Measurements from ENCODE around the gene STXBP2. TPM values are rescaled to one million over a fixed set of nuclear protein-coding genes. Genes with fewer than 3 reads are reported as not detected.

Gene STXBP2
- total RNA-seq, 4 donors from 2014 or later = 4.4 to 16.9 (median 14.1) TPM

DNA sequence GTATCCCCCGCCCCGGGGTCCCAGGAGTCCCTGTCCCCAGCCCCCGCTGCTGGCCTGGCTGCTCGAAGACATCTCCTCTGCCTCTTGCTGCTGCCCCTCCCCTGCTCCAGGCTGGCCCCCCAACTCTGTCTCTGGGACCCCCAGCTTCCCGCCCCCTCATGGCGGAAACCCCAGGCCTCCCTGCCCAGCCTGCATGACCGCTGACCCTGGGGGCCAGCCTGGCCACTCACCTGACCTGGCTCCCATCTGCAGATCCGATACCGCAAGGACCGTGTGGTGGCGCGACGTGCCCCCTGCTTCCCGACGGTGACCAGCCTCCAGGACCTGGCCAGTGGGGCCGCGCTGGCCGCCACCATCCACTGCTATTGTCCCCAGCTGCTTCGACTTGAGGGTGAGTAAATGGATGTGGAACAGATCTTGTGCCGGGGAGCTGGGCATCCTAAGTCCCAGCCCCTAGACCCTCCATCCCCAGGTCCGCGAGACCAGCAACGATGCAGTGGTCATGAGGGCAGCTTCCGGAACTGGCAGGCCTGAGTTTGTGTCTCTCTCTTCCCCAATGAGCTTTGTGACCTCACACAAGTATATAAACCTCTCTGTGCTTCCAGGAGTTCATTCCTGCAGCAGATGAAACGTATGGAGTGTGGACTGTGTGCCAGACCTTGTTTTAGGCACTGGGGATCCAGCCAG is 28.9 kb upstream of the STXBP2 start:
- H3K36me3 ChIP-seq = no peaks in the 10 kb centered on the region
- H3K4me3 ChIP-seq = no peak overlapping the region
- no peaks in the 10 kb centered on the region for H3K4me1 ChIP-seq
- H3K27me3 ChIP-seq = peaks cover 55% of the 10 kb centered on the region
- no peaks in the 10 kb centered on the region for H3K9me3 ChIP-seq
- WGBS, 2 donors (ENCODE audit: low coverage in 1 of 2) = 17 to 65% methylated on average over 1 to 4 of the region's 25 CpGs
- no peak overlapping the region for H3K27ac ChIP-seq
- ATAC-seq = no peak
- TF ChIP-seq POLR2AphosphoS5 (IDR thresholded peaks at IDR 0.05) (no peak), POLR2A (IDR thresholded peaks at IDR 0.05) (no peak), EP300 (IDR thresholded peaks at IDR 0.05) (no peak)
- TF ChIP-seq, protein P1, sequence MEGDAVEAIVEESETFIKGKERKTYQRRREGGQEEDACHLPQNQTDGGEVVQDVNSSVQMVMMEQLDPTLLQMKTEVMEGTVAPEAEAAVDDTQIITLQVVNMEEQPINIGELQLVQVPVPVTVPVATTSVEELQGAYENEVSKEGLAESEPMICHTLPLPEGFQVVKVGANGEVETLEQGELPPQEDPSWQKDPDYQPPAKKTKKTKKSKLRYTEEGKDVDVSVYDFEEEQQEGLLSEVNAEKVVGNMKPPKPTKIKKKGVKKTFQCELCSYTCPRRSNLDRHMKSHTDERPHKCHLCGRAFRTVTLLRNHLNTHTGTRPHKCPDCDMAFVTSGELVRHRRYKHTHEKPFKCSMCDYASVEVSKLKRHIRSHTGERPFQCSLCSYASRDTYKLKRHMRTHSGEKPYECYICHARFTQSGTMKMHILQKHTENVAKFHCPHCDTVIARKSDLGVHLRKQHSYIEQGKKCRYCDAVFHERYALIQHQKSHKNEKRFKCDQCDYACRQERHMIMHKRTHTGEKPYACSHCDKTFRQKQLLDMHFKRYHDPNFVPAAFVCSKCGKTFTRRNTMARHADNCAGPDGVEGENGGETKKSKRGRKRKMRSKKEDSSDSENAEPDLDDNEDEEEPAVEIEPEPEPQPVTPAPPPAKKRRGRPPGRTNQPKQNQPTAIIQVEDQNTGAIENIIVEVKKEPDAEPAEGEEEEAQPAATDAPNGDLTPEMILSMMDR (IDR thresholded peaks at IDR 0.05) = no peak

DNA sequence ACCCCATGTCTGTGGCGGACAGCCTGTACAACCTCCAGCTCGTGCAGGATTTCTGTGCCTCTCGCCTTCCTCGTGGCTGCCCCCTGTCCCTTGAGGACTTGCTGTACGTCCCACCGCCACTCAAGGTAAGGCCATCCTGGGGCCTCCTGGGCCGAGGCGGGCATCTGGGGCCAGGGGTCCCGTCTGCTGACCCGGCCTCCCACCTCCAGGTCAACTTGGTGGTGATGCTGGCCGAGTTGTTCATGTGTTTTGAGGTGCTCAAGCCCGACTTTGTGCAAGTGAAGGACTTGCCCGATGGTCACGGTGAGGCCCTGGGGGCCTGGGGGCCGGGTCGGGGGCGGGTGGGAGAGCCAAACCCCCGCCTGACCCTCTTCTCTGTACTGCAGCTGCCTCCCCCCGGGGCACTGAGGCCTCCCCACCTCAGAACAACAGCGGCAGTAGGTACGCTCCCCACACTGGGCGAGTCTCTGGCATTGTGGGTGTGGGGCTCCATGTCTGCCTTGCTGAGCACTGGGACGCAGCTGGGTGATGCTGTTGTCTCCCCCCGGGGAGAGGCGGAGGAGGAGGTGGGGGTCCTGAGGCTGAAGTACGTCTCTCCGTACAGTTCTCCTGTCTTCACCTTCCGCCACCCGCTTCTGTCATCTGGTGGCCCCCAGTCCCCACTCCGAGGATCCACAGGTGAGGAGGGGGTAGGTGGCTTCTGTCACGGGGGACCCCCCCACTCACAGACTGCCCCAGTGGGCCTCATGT is 26.2 kb upstream of the STXBP2 start:
- Histone ChIP-seq H3K27ac (no peak overlapping the region), H3K4me1 (no peaks in the 10 kb centered on the region), H3K9me3 (no peaks in the 10 kb centered on the region), H3K36me3 (no peaks in the 10 kb centered on the region), H3K4me3 (no peak overlapping the region), H3K27me3 (peaks cover 29% of the 10 kb centered on the region)
- TF ChIP-seq, protein P1 (IDR thresholded peaks at IDR 0.05) = no peak
- TF ChIP-seq EP300 (IDR thresholded peaks at IDR 0.05) = no peak
- TF ChIP-seq POLR2A (IDR thresholded peaks at IDR 0.05) = no peak
- TF ChIP-seq POLR2AphosphoS5 (IDR thresholded peaks at IDR 0.05) = no peak
- 88% methylated on average over 5 of the region's 31 CpGs; no CpG with 5 or more reads in 1 of the 2 donors for WGBS, 2 donors (ENCODE audit: low coverage in 1 of 2)
- no peak for ATAC-seq

DNA sequence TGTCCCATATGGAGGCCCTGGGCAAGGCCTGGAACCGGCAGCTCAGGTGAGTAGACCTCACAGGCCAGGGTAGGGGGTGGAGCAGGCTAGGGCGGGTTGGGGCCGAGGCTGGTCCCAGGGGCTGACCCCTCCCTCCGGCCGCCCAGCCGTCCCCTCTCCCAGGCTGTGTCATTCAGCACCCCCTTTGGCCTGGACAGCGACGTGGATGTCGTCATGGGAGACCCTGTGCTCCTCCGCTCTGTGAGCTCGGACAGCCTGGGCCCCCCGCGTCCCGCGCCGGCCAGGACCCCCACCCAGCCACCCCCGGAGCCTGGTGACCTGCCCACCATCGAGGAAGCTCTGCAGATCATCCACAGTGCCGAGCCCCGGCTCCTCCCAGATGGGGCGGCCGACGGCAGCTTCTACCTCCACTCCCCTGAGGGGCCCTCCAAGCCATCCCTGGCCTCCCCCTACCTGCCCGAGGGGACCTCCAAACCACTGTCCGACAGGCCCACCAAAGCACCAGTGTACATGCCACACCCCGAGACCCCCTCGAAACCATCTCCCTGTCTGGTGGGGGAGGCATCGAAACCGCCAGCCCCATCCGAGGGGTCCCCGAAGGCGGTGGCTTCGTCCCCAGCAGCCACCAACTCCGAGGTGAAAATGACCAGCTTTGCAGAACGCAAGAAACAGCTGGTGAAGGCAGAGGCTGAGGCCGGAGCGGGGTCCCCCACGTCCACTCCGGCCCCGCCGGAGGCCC is 25.2 kb upstream of the STXBP2 start:
- TF ChIP-seq POLR2AphosphoS5 (IDR thresholded peaks at IDR 0.05) (no peak), EP300 (IDR thresholded peaks at IDR 0.05) (no peak), POLR2A (IDR thresholded peaks at IDR 0.05) (no peak)
- TF ChIP-seq, protein P1 (IDR thresholded peaks at IDR 0.05) = no peak
- ATAC-seq = no peak

DNA sequence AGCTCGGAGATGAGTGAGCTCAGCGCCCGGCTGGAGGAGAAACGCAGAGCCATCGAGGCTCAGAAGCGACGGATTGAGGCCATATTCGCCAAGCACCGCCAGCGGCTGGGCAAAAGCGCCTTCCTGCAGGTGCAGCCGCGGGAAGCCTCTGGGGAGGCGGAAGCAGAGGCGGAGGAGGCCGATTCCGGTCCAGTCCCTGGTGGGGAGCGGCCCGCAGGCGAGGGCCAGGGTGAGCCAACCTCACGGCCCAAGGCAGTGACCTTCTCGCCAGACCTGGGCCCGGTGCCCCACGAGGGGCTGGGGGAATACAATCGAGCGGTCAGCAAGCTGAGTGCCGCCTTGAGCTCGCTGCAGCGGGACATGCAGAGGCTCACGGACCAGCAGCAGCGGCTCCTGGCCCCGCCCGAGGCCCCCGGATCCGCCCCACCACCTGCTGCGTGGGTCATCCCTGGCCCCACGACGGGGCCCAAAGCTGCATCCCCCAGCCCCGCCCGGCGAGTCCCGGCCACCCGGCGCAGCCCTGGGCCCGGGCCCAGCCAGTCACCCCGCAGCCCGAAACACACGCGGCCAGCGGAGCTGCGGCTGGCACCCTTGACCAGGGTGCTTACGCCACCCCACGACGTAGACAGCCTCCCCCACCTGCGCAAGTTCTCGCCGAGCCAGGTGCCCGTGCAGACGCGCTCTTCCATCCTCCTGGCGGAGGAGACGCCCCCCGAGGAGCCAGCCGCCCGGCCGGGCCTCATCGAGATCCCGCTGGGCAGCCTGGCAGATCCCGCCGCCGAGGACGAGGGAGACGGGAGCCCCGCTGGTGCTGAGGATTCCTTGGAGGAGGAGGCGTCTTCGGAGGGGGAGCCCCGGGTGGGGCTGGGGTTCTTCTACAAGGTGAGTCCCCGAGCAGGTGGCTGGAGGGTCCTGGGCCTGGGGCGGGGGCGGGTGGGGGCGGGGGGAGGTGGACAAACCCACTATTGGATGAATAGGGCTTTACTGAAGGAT is 24.3 kb upstream of the STXBP2 start:
- no peaks in the 10 kb centered on the region for H3K4me1 ChIP-seq
- no peak overlapping the region for H3K4me3 ChIP-seq
- TF ChIP-seq POLR2AphosphoS5 (IDR thresholded peaks at IDR 0.05) = no peak
- TF ChIP-seq, protein P1 (IDR thresholded peaks at IDR 0.05) = no peak
- no peak for TF ChIP-seq POLR2A (IDR thresholded peaks at IDR 0.05)
- TF ChIP-seq EP300 (IDR thresholded peaks at IDR 0.05) = no peak
- peaks cover 9% of the 10 kb centered on the region for H3K27me3 ChIP-seq
- peaks cover 0 to 6% of the 10 kb centered on the region in 2 donors for H3K36me3 ChIP-seq
- WGBS, 2 donors (ENCODE audit: low coverage in 1 of 2) = 98 to 100% methylated on average over 2 to 7 of the region's 81 CpGs
- H3K9me3 ChIP-seq = no peaks in the 10 kb centered on the region
- no peak overlapping the region for H3K27ac ChIP-seq
- ATAC-seq = no peak

More for the DNA sequence above, 25.2 kb upstream of the STXBP2 start:
- Histone ChIP-seq H3K36me3 (no peaks in the 10 kb centered on the region), H3K9me3 (no peaks in the 10 kb centered on the region), H3K27ac (no peak overlapping the region), H3K27me3 (peaks cover 18% of the 10 kb centered on the region), H3K4me1 (no peaks in the 10 kb centered on the region), H3K4me3 (no peak overlapping the region)
- no CpG with 5 or more reads among the region's 41 CpGs for WGBS, 2 donors (ENCODE audit: low coverage in 1 of 2)
